ENCODE measurements around the gene MED13L.
"Not testable (repeated sequence)": the region's sequence is repeated elsewhere in the genome, so short reads cannot be mapped to it uniquely, and the experiment has no call there.

The MED13L gene

DNA sequence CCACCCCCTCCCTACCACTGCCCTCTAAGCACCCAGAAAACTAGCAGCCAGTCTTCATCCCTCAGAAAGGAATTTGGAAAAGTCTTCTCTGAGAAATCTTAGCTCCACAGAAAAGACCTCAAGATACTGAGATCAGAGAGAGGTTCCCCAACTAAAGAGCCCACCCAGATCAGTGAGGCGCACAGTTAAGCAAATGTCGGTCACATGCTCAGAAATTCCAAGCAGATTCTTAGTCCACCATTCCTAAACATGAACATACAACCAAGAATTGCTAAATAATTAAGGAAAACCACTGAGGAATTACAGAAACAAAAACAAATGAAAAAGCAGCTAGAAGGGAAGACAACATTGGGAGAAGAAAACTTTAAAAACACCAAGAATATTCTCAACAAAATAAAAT, 32.3 kb downstream of the MED13L start:
- DNase-seq = no peak

DNA sequence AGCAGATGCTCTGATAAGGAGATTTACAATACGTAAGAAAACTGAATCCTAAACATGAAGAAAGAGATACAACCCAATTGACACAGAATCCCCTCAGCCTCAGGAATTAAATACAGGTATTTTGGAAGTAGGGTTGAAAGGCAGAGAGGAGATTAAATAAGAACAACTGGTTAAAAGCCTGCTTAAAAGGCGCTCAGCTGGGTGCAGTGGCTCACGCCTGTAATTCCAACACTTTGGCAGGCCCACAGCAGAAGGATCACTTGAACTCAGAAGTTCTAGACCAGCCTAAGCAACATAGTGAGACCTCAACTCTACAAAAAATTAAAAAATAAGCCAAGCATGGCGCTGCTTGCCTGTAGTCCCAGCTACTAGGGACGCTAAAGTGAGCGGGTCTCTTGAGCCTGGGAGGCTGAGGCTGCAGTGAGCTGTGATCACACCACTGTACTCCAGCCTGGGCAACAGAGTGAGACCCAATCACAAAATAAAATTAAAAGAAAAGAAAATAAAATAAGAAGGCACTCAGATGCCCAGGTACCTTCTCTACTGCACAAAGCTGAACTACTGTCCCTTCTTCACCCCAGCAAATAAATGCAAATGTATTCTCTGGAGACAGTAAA, 32.9 kb downstream of the MED13L start:
- DNase-seq = no peak

DNA sequence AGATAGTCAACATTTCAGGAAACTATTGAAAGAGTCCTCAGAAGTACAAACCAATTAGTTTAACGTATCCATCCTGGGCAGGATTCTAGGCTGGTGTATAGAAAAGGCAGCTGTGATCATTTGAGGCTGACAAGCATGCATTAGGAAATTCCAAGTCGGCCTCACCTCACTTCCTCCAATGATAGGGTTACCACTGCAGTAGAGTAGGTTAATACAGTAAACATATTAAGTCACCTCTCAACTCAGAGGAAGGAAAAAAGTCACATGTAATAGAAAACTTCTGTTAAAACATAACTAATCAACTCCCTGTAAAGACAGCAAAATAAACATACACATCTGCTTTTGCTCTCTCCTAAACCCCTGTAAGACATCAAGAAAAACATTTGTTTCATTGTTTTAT, 33.5 kb downstream of the MED13L start:
- DNase-seq = no peak

DNA sequence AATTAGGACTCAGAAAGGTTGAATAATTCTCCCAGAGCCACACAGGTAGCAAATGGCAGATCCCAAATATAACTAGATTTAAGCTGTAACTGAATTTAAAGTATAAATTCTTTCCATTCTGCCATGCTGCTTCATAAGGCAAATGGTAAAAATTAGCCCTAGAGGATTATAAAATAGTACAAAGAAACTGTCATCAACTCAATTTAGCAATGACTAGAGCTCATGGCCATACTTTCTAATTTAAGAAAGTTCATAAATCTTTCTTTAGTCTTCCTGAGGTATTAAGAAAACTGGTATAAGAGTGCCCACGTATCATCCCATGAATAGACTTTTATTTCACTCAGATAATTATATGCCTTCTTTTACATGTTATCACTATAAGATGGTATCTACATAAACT, 34.8 kb downstream of the MED13L start:
- no peak for DNase-seq

DNA sequence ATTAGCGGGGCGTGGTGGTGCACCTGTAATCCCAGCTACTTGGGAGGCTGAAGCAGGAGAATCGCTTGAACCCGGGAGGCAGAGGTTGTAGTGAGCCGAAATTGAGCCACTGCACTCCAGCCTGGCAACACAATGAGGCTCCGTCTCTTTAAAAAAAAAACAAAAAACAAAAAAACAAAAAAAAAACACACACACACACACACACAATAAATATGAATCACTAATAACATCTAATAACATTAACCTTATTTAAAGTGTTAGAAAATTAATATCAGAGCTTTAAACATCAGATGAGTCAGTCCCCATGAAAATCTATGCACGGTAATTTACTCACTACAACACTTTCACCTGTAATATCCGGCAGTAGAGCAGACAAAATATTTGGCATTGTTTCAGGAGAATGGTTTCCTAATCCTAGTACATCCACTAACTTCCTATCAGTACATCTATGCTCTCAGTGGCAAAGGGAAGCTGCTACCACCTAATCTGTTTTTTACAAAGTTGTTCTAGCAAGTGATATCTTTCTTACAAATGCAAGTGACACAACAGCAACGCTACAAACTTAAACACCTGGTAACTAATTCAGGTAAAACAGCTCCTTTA, 36.2 kb downstream of the MED13L start:
- DNase-seq = no peak

DNA sequence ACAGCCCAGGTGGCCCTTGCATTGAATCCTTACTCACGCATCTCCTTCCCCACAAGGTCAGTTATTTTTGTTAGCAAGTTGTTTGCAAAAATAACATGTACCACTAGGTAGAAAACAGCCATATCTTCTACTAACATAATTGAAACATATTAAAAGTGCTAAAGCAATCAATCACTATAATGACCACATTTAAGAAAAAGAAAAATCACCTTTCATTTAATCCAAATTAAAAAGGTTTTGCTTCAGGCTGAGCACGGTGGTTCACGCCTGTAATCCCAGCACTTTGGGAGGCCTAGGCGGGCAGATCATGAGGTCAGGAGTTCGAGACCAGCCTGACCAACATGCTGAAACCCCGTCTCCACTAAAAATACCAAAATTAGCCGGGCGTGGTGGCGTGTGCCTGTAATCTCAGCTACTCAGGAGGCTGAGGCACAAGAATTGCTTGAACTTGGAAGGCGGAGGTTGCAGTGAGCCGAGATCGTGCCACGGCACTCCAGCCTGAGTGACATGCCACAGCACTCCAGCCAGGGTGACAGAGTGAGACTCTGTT, 38.8 kb downstream of the MED13L start:
- DNase-seq = not testable (repeated sequence)

DNA sequence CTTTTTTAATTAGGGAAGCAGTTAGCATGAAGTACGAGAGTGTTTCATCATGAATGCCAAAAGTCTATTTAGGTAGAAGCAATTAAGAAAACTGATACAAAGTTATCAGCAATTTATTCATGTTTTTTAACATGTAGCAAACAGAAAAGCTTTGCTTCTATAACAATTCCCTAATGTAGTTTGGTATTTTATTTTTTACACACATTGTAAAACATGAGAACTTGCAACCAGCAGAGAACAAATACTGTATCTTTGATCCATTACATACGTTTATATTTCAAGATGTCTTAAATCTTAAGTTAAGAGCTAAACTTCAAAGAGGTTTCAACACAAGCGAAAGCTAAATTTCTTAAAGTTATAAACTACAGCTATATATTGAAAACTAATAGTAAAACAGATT, 39.3 kb downstream of the MED13L start:
- DNase-seq = no peak

DNA sequence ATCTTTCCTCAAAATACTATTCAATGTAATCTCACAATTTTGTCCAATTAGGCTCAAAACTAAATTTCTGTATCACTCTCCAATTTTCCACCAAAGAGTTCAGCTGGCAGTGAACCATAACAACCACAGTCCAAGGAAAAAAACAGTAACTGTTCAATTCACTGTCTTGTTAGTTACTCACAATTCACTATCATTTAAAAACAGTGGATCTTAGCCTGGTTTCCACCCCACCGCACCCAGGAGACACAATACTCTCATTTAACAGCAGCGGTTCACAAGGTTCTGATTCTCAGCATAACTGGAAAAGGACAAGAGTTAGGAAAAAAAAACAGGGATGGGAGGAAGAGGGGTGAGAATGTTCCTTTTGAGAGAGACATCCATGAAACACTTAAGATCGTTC, 40.5 kb downstream of the MED13L start:
- no peak for DNase-seq

DNA sequence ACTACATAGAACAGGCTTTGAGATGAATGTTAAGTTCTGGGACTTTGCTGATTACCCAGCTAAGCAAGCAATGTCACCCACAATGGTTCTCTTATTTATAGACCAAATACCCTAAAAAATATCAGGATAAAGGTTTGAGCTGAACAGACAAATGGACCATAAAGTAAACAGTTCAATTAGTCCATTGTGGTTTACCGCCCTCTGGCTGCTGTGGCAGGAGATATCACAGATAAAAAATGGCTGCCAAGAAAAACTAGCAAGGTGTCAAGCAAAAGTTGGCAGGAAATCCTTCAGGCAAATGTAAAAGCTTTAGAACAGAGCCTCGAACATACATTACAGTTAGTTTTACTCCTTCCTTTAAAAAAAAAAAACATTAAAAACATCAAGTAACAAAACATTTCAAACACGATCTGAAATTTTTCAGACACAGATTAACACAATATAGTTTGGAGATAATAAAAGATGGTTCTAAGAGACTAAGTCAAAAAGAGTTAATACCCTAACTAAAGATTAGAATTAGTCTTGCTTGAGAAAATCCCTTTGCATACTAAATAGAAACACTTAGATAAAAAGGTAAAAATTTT, 41.3 kb downstream of the MED13L start:
- peak; percentile 35 for DNase-seq

DNA sequence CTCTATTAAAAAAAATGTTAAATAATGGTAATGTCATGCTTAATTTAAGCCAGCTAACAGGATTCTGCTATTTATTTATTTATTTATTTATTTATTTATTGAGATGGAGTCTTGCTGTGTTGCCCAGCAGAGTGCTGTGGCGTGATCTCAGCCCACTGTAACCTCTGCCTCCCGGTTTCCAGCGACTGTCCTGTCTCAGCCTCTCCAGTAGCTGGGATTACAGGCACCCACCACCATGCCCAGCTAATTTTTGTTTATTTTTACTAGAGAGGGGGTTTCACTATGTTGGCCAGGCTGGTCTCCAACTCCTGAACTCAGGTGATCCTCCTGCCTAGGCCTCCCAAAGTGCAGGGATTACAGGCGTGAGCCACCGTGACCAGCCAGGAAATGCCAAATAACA, 43.3 kb downstream of the MED13L start:
- DNase-seq = not testable (repeated sequence)

DNA sequence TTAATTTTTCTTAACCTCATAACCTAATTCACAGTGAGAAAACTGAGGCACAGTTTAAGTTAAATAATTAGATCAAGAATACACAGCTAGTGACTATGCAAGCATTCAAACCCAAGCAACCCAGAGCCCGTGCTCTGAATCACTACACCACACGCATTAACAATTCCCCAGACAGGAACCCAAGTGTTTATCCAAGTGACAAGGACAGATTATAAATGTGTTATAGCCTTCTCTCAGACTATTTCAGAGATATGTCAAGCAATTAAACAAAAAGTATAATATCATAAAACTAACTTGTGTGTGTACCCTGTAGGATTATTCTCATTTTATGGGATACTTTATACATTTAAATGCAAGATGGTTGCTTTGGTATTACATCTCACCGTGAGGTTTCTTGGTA, 43.8 kb downstream of the MED13L start:
- DNase-seq = no peak

DNA sequence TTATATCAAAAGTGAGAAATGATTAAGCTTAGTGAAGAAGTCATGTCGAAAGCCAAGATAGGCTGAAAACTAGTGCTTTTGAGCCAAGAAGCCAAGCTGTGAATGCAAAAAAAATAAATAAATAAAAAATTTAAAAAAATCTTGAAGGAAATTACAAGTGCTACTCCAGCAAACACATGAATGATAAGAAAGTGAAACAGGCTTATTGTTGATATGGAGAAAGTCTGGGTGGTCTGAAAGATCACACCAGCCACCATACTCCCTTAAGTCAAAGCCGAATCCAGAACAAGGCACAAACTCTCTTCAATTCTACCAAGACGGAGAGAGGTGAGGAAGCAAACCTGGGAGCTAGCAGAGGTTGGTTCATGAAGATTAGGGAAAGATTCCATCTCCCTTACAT, 49.7 kb downstream of the MED13L start:
- DNase-seq = no peak

DNA sequence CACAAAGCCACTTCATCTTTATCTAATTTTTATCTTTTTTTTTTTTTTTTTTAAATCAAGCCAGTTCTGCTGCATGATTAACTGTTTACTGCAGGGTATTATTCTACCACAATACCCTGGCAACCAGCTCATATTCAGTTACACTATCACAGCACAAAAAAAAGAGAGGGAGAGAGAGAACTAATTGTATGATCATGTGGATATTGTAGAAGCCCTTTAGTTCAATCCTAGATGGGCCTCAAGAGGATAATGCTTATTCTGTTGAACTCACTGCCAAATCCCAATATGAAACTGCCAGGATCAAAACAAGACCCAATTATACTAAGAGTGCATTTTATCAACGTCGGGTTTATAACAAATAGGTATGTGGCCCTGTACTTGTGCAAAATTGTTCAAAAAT, 51.5 kb downstream of the MED13L start:
- no peak for DNase-seq

DNA sequence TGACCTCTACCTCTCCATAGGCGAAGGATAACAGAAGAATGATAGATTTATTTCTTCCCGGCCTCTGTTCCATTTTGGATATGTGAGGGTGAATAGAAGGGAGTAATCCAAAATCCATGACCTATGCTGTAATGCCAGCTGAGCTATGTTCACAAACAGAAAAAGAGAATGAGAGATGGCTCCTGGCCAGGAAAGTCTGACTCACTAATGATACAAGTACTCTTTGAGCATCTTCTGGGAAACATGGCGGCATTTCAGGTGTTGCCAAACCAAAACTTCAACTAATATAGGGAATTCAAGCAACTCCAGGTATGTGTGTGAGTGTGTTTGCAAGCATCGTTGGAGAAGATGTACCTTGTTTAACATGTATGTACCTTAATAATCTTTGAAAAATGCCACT, 55.1 kb downstream of the MED13L start:
- DNase-seq = peak; percentile 40

DNA sequence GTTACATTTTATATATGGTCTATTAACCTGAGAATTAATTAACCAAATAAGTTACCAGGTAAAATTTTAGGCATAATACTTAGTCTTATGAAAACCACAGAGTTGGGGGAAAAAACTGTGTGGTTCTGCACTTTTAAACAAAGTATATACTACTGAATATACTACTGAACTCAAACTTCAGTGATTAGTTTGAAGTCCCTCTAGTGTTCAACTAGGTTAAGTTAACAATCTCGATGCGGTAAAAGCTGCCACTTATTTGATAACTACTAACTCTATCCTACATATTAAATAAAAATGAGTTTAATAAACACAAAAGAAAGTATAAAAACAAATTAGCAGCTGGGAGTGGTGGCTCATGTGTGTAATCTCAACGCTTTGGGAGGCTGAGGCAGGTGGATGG, 56.7 kb downstream of the MED13L start:
- no peak for DNase-seq

DNA sequence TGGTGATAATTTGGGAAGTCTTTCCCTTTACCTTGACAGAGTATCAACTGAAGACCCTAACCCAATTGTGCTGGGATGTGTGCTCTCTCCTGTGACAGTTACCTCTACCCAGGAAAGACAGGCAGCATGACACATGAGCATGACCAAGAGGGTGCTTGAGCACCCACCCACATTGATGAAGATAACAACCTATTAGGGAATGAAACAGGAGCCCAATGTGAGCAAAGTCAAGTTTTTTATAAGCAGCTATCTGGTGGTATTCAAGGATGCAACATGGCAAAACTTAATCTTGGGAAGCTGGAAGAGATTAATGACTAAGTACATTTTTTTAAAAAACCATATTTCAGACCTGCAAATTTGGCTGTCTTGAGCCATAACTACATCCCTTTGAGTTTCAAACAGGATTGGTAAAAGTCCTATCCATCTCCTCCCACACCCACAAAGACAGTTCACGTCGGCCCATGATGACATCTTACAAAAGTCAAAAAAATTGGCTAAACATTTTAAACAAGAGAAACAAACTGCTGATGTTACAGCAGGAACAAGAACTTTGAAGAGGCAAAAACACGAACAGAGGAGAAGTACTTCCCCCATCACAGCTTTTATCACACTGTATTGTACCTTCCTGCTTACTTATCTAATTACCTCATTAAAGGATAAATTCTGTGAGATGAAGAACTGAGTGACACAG, 60.3 kb downstream of the MED13L start:
- DNase-seq = no peak

DNA sequence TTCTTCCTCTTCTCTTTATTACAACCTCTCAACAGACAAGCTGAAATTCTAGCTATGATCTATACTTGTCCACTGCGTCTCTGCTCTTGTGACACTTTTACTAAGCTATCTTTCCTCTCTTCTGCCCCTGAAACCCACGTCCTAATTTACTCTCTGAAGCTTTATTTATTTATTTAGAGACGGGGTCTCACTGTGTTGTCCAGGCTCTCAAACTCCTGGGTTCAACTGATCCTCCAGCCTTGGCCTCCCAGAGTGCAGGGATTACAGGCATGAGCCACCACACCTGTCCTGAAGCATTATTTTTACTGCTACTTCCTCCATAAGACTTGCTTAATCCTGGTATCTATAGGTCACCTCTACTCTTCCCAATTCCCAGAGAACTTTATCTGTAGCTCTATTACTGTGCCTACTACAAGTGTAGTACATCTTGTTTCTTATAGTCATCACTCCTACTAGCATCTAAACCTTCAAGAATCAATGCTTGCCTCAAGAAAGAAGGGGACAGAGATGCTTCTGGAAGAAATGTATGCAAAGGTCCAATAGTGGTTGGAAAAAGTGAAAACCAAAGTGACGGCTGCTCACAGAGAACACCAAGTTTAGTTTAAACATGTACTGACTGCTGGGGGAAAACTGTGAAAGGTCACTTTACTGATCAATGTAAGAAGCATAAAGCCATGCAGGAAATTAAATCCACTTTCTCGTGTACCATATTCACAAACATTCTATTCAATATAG, 61.3 kb downstream of the MED13L start:
- no peak for DNase-seq

DNA sequence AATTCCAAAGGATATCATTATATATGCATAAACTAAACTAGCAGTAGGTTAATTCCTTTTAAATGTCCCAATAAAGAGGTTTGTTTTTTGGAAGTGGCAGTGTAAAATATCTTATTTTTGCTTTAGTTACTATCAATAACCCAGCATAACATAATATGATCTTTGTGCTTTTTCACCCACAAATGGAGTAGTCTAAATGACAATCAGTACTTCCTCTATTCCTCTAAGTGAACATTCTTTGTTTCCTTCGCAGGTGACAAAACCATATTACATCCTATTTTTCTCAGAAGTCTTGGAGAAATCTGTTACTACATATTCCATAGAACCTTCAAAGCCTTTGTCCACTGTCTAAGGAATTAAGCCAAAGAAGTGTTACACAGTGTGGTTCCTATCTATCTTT, 62.5 kb downstream of the MED13L start:
- DNase-seq = no peak

DNA sequence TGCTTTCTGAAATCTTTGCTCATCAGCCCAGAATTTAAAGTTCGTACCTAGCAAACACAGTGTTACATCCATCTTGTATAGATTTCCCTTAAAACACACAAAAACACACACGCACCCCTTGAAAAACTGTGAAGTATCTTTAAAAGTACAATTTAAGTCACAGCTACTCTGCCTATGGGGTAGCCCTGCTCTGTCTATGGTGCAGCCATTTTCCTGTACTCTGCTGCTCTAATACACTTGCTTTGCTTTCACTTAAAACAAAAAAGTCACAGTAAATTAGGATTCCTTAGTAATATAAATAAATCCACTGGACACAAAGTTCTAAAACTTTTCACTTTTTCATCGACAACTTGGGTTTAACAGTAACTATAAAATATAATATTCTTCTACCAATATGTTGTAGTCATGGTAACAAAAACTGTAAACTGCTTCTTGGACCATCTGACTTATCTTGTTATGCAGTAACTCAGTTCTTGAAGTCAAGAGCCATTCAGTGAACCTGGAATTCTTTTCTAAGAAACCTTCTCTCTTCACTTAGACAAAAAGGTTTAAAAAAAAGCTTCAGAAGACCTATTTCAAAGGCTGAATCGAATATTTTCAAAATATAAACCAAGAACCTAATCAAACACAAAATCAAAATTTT, 63.5 kb downstream of the MED13L start:
- DNase-seq = no peak

DNA sequence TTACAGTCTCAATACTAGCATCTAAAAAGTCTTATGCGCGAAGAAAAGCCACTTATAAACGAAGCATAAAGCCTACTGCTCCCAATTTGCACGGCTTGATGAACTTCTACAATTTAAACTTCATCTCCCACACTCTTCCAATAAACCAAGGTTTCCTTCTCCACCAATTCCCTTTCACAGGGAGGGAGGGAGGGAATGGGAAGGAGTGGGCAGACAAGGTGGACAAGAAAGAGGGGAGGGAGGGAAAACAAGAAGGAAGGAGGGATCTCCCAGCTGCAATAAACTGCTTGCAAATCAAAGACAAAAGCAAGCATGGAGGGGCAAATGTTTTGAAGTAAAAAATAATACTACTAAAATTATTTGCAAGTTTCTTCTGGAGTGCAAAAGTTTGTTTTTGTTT, 64.5 kb downstream of the MED13L start:
- no peak for DNase-seq

DNA sequence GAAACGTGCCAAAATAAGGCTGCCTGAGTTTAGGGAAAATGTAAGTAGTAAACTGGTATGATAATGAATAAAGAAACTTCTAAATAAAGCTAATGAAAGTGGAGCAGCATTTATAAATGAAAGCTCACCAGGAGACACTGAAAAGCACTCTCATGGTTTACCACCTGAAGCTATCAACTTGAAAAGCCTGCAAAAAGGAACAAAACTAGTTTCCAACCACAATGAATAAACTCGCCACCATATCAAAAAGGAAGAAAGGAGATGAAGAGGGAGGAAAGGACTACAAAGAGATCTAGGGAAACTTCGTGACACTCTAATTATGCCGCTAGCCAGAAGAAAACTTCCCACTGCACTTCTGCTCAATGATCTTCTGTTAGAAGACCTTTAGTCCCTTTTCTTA, 66.7 kb downstream of the MED13L start:
- DNase-seq = no peak

DNA sequence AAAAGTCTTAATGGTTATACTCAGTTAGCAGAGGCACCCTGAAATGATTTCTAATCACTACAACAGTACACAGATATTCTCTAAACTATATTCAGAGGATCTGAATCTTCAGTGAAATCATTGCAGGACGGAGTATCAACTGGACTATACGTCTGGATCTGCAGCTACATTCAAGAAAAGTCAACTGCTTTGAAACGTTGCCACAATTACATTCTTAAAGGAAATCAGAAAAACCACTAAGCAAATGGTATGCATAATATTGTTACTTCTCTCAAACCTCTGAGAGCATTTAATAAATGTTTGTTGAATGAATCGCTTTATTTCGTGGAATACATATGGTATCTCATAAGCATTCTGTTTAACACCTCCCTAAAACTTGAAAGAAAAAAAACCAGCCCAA, 67.4 kb downstream of the MED13L start:
- DNase-seq = no peak

DNA sequence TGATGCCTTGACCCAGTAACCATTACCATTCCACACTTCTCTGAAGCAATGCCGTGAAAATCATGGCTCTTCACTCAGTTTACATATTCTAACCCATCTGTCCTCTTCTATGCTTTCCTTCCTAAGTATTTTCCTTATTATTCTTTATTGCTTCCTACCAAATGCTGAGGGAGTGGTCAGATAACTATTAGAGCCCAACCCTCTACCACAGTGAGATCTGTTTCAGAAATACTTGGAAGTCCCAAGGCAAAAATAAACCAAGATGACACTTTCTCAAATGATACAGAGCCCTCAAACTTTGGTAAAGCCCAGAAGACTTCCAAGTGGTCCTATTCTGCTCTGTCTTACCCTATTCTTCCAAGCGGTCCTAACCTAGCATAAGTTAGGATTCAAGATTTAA, 68.0 kb downstream of the MED13L start:
- DNase-seq = no peak

Measured in stimulated activated CD4-positive, alpha-beta T cell treated with anti-CD3 and anti-CD28 coated beads, Interleukin-4, amount 100 ng/mL, for 1 hour (primary cell).